Endodermal cell (in vitro differentiated cells): Measurements from ENCODE around the gene MPZL1. TPM values are rescaled to one million over a fixed set of nuclear protein-coding genes. Genes with fewer than 3 reads are reported as not detected.

Source experiments
- DNase-seq: peaks from one replicate; pipeline ENCODE4 v3.0.0-alpha.2; 2017
- H3K27ac ChIP-seq: 2 replicates; pipeline ENCODE4 v1.5.1; 2013; ENCODE audit warnings: mild to moderate bottlenecking, low read depth, low read length, moderate library complexity
- H3K27me3 ChIP-seq: 2 replicates; pipeline ENCODE4 v1.6.1; 2013; ENCODE audit warnings: mild to moderate bottlenecking, low read length, moderate library complexity; ENCODE audit not compliant: insufficient read depth, control insufficient read depth, poor library complexity, severe bottlenecking
- H3K36me3 ChIP-seq: 2 replicates; pipeline ENCODE4 v1.7.0; 2013; ENCODE audit warnings: mild to moderate bottlenecking, low read length, moderate library complexity; ENCODE audit not compliant: control insufficient read depth, insufficient read depth
- H3K4me1 ChIP-seq: one replicate; pipeline ENCODE4 v1.7.0; 2013; ENCODE audit warnings: low read length; ENCODE audit not compliant: control insufficient read depth, insufficient read depth
- H3K4me3 ChIP-seq: 2 replicates; pipeline ENCODE4 v1.5.1; 2013; ENCODE audit warnings: mild to moderate bottlenecking, low read length, moderate library complexity
- H3K9ac ChIP-seq: 2 replicates; pipeline ENCODE4 v1.6.1; 2013; ENCODE audit warnings: mild to moderate bottlenecking, low read length, moderate library complexity; ENCODE audit not compliant: poor library complexity, severe bottlenecking; ENCODE audit errors: extremely low read depth
- H3K9me3 ChIP-seq: 2 replicates; pipeline ENCODE4 v1.6.1; 2013; ENCODE audit warnings: mild to moderate bottlenecking, low read length, moderate library complexity; ENCODE audit not compliant: control insufficient read depth
- H3K27ac Mint-ChIP-seq: 2 replicates; pipeline ENCODE4 v1.8.0; 2020; ENCODE audit warnings: mixed read lengths
- H3K27me3 Mint-ChIP-seq: 2 replicates; pipeline ENCODE4 v1.8.0; 2021; ENCODE audit warnings: mild to moderate bottlenecking, mixed read lengths; ENCODE audit not compliant: insufficient read depth
- H3K36me3 Mint-ChIP-seq: 2 replicates; pipeline ENCODE4 v1.8.0; 2020; ENCODE audit warnings: low read depth, mixed read lengths
- H3K4me1 Mint-ChIP-seq: 2 replicates; pipeline ENCODE4 v1.8.0; 2020; ENCODE audit warnings: mixed read lengths
- H3K4me3 Mint-ChIP-seq: 2 replicates; pipeline ENCODE4 v1.8.0; 2020; ENCODE audit warnings: mild to moderate bottlenecking, moderate library complexity, mixed read lengths
- H3K9me3 Mint-ChIP-seq: 2 replicates; pipeline ENCODE4 v1.8.0; 2020; ENCODE audit warnings: mild to moderate bottlenecking, mixed read lengths
- WGBS, 2 experiments: methylation state at CpG; one replicate each; pipeline versions ENCODE4 v1.1.5 to v1.1.7; 2013; ENCODE audit warnings: missing lambda C conversion rate in 2 of 2, mixed read lengths in 1 of 2; ENCODE audit not compliant: insufficient coverage in 1 of 2, insufficient read length in 1 of 2; 5-methylcytosine and 5-hydroxymethylcytosine counted together
- total RNA-seq, 2 donors: library from RNA; stranded (reverse); fragmentation: NEBNext Ultra II Directional in 1 of 2; extraction: Animal tissue kit (Norgen Biotek cat#: 25700) in 1 of 2; gene quantifications; 2 replicates in 1 of 2; 3 replicates in 1 of 2; pipeline ENCODE4 v1.2.1, GENCODE V29; 2021
- TF ChIP-seq, protein P1 (sequence below): fragments of 200-600 bp; sonication (generic); conservative IDR thresholded peaks from 2 replicates; pipeline ENCODE4 v1.5.0; 2021; ENCODE audit warnings: antibody characterized with exemption, mild to moderate bottlenecking

MPZL1 gene
- total RNA-seq, 2 donors from 2014 or later: 111 to 114 TPM

GRCh38 chr1:167693425-167694045 lies 28.2 kb upstream of the MPZL1 start:
- Histone ChIP-seq H3K27me3 (no peaks in the 10 kb centered on the region), H3K9ac (no peak overlapping the region), H3K36me3 (no peaks in the 10 kb centered on the region), H3K27ac (no peak overlapping the region), H3K4me1 (no peaks in the 10 kb centered on the region), H3K4me3 (no peak overlapping the region), H3K9me3 (no peaks in the 10 kb centered on the region)
- Mint-ChIP-seq H3K4me1 (peaks cover 8% of the 10 kb centered on the region), H3K9me3 (no peaks in the 10 kb centered on the region), H3K27me3 (peaks cover 5% of the 10 kb centered on the region), H3K4me3 (no peak overlapping the region), H3K27ac (no peak overlapping the region), H3K36me3 (no peaks in the 10 kb centered on the region)
- TF ChIP-seq, protein P1, sequence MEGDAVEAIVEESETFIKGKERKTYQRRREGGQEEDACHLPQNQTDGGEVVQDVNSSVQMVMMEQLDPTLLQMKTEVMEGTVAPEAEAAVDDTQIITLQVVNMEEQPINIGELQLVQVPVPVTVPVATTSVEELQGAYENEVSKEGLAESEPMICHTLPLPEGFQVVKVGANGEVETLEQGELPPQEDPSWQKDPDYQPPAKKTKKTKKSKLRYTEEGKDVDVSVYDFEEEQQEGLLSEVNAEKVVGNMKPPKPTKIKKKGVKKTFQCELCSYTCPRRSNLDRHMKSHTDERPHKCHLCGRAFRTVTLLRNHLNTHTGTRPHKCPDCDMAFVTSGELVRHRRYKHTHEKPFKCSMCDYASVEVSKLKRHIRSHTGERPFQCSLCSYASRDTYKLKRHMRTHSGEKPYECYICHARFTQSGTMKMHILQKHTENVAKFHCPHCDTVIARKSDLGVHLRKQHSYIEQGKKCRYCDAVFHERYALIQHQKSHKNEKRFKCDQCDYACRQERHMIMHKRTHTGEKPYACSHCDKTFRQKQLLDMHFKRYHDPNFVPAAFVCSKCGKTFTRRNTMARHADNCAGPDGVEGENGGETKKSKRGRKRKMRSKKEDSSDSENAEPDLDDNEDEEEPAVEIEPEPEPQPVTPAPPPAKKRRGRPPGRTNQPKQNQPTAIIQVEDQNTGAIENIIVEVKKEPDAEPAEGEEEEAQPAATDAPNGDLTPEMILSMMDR: no peak
- DNase-seq: no peak
- 92 to 96% methylated on average over 5 to 7 of the region's 7 CpGs for WGBS, 2 experiments

GRCh38 chr1:167694691-167695090 lies 27.1 kb upstream of the MPZL1 start:
- H3K4me3 ChIP-seq: no peak overlapping the region
- H3K9ac ChIP-seq: no peak overlapping the region
- Mint-ChIP-seq H3K4me1 (peaks cover 8% of the 10 kb centered on the region), H3K27me3 (peaks cover 5% of the 10 kb centered on the region), H3K27ac (no peak overlapping the region), H3K4me3 (no peak overlapping the region), H3K36me3 (no peaks in the 10 kb centered on the region), H3K9me3 (no peaks in the 10 kb centered on the region)
- no peak for DNase-seq
- H3K27ac ChIP-seq: no peak overlapping the region
- H3K27me3 ChIP-seq: no peaks in the 10 kb centered on the region
- TF ChIP-seq, protein P1: no peak
- no peaks in the 10 kb centered on the region for H3K9me3 ChIP-seq
- no peaks in the 10 kb centered on the region for H3K36me3 ChIP-seq
- no peaks in the 10 kb centered on the region for H3K4me1 ChIP-seq
- WGBS, 2 experiments: 73 to 86% methylated on average over 2 of the region's 2 CpGs

DNA sequence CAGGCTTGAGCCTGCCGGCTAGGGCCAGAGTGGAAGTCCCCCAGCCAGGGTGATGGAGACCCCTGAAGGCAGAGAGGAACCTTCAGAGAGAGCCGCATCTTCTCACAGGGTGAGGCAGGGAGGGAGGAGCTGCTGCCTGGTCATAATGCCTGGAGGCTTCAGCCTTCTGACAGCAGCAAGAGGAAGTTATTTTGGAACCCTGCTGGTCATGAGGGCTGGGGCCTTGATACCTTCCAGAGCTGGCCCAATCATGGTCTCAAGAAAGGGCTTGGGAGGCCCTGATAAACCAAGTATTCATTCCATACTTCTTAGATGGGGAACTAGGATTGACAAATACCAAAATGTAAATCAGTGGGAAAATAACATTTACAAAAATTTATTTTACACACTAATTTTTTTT lies 26.6 kb upstream of the MPZL1 start:
- Histone ChIP-seq H3K27me3 (no peaks in the 10 kb centered on the region), H3K9me3 (no peaks in the 10 kb centered on the region), H3K4me3 (no peak overlapping the region), H3K4me1 (no peaks in the 10 kb centered on the region), H3K9ac (no peak overlapping the region), H3K27ac (no peak overlapping the region), H3K36me3 (no peaks in the 10 kb centered on the region)
- peaks cover 7% of the 10 kb centered on the region for H3K27me3 Mint-ChIP-seq
- no peaks in the 10 kb centered on the region for H3K36me3 Mint-ChIP-seq
- H3K4me1 Mint-ChIP-seq: peaks cover 8% of the 10 kb centered on the region
- H3K27ac Mint-ChIP-seq: no peak overlapping the region
- no peaks in the 10 kb centered on the region for H3K9me3 Mint-ChIP-seq
- WGBS, 2 experiments: 74 to 97% methylated on average over 2 of the region's 2 CpGs
- no peak for DNase-seq
- TF ChIP-seq, protein P1: no peak
- no peak overlapping the region for H3K4me3 Mint-ChIP-seq
